Measurements from ENCODE around the gene B4GALNT2.
"Not testable (repeated sequence)": the region's sequence is repeated elsewhere in the genome, so short reads cannot be mapped to it uniquely, and the experiment has no call there.

Gene B4GALNT2

GRCh38 chr17:49120166-49120565 is 12.4 kb upstream of the B4GALNT2 start:
- no peak for TF ChIP-seq CTCF (IDR thresholded peaks at IDR 0.05; ENCODE audit: low read depth, low read length, missing control alignments)
- no peak for DNase-seq (ENCODE audit: extremely low read depth, low read depth)
- no peak overlapping the region for H3K4me3 ChIP-seq (replicated peaks; ENCODE audit: low read depth, low read length)

- no peak for TF ChIP-seq CTCF (IDR thresholded peaks at IDR 0.05; ENCODE audit: low read depth, low read length, missing control alignments)
- DNase-seq (ENCODE audit: extremely low read depth, low read depth) = no peak
- no peak overlapping the region for H3K4me3 ChIP-seq (replicated peaks; ENCODE audit: low read depth, low read length)
These were observed 10.8 kb upstream of the B4GALNT2 start for GRCh38 chr17:49121696-49122292.

DNA sequence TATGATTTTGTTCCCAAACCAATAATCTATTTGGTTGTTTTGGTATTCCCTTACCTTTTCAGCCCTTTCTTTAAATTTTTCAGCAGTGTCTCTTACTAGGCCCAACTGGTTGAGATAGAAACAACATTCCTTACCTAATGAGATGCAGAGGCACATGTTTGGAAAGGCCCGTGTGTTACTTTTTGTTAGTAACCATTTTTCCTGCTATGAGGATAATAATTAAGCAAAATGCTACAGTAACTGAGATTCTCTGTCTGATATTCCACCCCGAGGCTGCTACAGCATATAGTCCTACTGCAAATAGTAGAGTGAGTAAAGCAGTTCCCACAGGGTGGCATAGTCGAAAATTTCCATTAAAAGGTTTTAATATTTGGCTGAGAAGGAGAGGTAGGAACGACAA is 10.0 kb upstream of the B4GALNT2 start:
- no peak for TF ChIP-seq CTCF (IDR thresholded peaks at IDR 0.05; ENCODE audit: low read depth, low read length, missing control alignments)
- no peak for DNase-seq (ENCODE audit: extremely low read depth, low read depth)
- H3K4me3 ChIP-seq (replicated peaks; ENCODE audit: low read depth, low read length) = no peak overlapping the region

DNA sequence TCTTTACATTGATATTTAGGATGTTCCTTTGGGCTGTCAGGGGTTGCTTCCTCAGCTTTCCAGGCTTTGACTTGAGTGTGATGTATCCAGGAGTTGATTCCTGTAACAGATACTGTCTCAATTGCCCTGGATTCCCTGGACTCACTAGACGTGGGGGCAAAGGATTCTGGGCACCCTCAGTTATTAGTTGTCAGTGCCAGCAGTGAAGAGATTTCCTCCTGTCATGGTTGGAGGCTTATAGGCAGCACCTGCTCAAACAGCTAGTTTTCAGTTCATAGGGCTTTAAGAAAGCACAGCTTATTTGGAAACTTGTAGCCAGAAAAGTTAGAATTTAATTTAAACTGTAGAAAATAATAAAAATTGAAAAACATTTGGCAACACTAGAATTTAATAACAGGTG is 9.5 kb upstream of the B4GALNT2 start:
- DNase-seq (ENCODE audit: extremely low read depth, low read depth) = no peak
- no peak for TF ChIP-seq CTCF (IDR thresholded peaks at IDR 0.05; ENCODE audit: low read depth, low read length, missing control alignments)

GRCh38 chr17:49125449-49125848 is 7.1 kb upstream of the B4GALNT2 start:
- TF ChIP-seq CTCF (IDR thresholded peaks at IDR 0.05; ENCODE audit: low read depth, low read length, missing control alignments) = no peak
- DNase-seq (ENCODE audit: extremely low read depth, low read depth) = no peak

More for the DNA sequence above, 9.5 kb upstream of the B4GALNT2 start:
- H3K4me3 ChIP-seq (replicated peaks; ENCODE audit: low read depth, low read length) = no peak overlapping the region

GRCh38 chr17:49126183-49126859 is 6.2 kb upstream of the B4GALNT2 start:
- DNase-seq (ENCODE audit: extremely low read depth, low read depth); H3K4me3 ChIP-seq (replicated peaks; ENCODE audit: low read depth, low read length): not testable (repeated sequence)

More at GRCh38 chr17:49125449-49125848, 7.1 kb upstream of the B4GALNT2 start:
- H3K4me3 ChIP-seq (replicated peaks; ENCODE audit: low read depth, low read length) = no peak overlapping the region

DNA sequence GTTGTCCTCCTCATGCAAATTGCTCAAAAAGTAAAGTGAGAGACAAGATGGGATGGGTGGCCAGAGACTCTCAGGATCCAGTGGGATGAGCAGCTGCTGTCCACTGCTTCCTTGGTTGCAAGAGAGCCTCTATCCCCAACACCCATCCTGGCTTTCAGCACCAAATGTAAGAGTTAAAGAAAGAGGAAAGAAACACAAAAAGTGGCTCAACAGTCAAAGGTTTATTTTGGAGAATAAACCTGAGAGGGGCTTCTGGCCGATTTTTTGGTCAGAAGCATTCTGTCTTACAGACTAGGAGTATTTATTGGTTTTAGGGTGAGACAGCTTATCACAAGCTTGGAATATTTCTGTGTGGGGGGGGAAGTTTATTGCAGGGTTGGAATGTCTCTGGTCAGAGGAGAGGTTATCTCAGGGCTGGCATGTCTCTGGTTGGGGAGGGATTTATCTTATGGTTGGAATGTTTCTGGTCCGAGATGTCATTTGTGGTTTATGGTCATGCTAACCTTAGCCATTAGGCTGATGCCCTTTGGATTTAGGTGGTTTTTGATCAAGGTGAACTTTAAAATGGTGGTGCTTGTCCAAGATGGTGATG is 3.1 kb upstream of the B4GALNT2 start:
- not testable (repeated sequence) for DNase-seq (ENCODE audit: extremely low read depth, low read depth); H3K4me3 ChIP-seq (replicated peaks; ENCODE audit: low read depth, low read length)

Data from HFF-Myc (cell line).